NCI-H2107 treated with DMSO at 0.1 percent for 48 hours (cell line): Measurements from ENCODE around the gene ERC1.

Experiments used
- DNase-seq: peaks from one replicate; lab custom pipeline; 2025; ENCODE audit not compliant: unreplicated experiment; lab: John Stamatoyannopoulos, UW

Gene ERC1

GRCh38 chr12:1529228-1529861, 538.3 kb downstream of the ERC1 start:
- DNase-seq: no peak

- no peak for DNase-seq
Measured at GRCh38 chr12:1529862-1530591, 539.0 kb downstream of the ERC1 start.

- no peak for DNase-seq
Measured at GRCh38 chr12:1530592-1531152, 539.6 kb downstream of the ERC1 start.

- no peak for DNase-seq
Measured at GRCh38 chr12:1531153-1531653, 540.2 kb downstream of the ERC1 start.

GRCh38 chr12:1531654-1532374, 540.8 kb downstream of the ERC1 start:
- DNase-seq: no peak

GRCh38 chr12:1532375-1533165, 541.5 kb downstream of the ERC1 start:
- no peak for DNase-seq

GRCh38 chr12:1533205-1533601, 542.2 kb downstream of the ERC1 start:
- no peak for DNase-seq

GRCh38 chr12:1533602-1534304, 542.7 kb downstream of the ERC1 start:
- DNase-seq: no peak

- no peak for DNase-seq
Measured at GRCh38 chr12:1534748-1535147, 543.7 kb downstream of the ERC1 start.

GRCh38 chr12:1536817-1537216, 545.8 kb downstream of the ERC1 start:
- DNase-seq: no peak

- DNase-seq: no peak
Measured at GRCh38 chr12:1539135-1539534, 548.1 kb downstream of the ERC1 start.

- DNase-seq: no peak
Measured at GRCh38 chr12:1540690-1541089, 549.7 kb downstream of the ERC1 start.

- no peak for DNase-seq
Measured at GRCh38 chr12:1542599-1542998, 551.6 kb downstream of the ERC1 start.

GRCh38 chr12:1544996-1545700, 554.1 kb downstream of the ERC1 start:
- no peak for DNase-seq
